Measurements from ENCODE around the gene METAP1. TPM values are rescaled to one million over a fixed set of nuclear protein-coding genes. Genes with fewer than 3 reads are reported as not detected.
"Not testable (repeated sequence)": the region's sequence is repeated elsewhere in the genome, so short reads cannot be mapped to it uniquely, and the experiment has no call there.

Gene METAP1
- total RNA-seq, 6 experiments from 2014 or later = 49.0 to 61.4 (median 56.1) TPM

GRCh38 chr4:98967786-98968329 lies 27.7 kb upstream of the METAP1 start:
- Mint-ChIP-seq H3K27me3 (ENCODE audit: insufficient read depth) (peaks cover 1% of the 10 kb centered on the region; the same call in 1 of the 2 replicates), H3K27ac (no peak overlapping the region), H3K9me3 (no peaks in the 10 kb centered on the region), H3K36me3 (ENCODE audit: low read depth) (peaks cover 3% of the 10 kb centered on the region; the same call in 1 of the 2 replicates), H3K4me1 (ENCODE audit: low read depth) (peaks cover 21% of the 10 kb centered on the region), H3K4me3 (no peak overlapping the region)
- no peak for DNase-seq
- TF ChIP-seq CTCF (IDR thresholded peaks at IDR 0.05) = no peak

GRCh38 chr4:98969878-98970785 lies 25.4 kb upstream of the METAP1 start:
- Mint-ChIP-seq H3K4me3 (no peak overlapping the region), H3K27me3 (ENCODE audit: insufficient read depth) (no peaks in the 10 kb centered on the region; the same call in 1 of the 2 replicates), H3K4me1 (ENCODE audit: low read depth) (peaks cover under 1% of the 10 kb centered on the region), H3K36me3 (ENCODE audit: low read depth) (no peaks in the 10 kb centered on the region; the same call in 1 of the 2 replicates), H3K27ac (no peak overlapping the region), H3K9me3 (no peaks in the 10 kb centered on the region)
- TF ChIP-seq CTCF (IDR thresholded peaks at IDR 0.05) = no peak
- DNase-seq = no peak

GRCh38 chr4:98976716-98977115 lies 18.8 kb upstream of the METAP1 start:
- Mint-ChIP-seq H3K9me3 (no peaks in the 10 kb centered on the region), H3K36me3 (ENCODE audit: low read depth) (no peaks in the 10 kb centered on the region), H3K27ac (peak overlapping the region; percentile 21; the same call in 1 of the 2 replicates), H3K4me3 (no peak overlapping the region), H3K27me3 (ENCODE audit: insufficient read depth) (no peaks in the 10 kb centered on the region; the same call in none of the 2 replicates), H3K4me1 (ENCODE audit: low read depth) (peaks cover 9% of the 10 kb centered on the region)
- TF ChIP-seq CTCF (IDR thresholded peaks at IDR 0.05) = no peak
- peak; percentile 21 for DNase-seq

GRCh38 chr4:98977557-98977956 lies 18.0 kb upstream of the METAP1 start:
- H3K4me1 Mint-ChIP-seq (ENCODE audit: low read depth) = peaks cover 9% of the 10 kb centered on the region
- no peaks in the 10 kb centered on the region for H3K36me3 Mint-ChIP-seq (ENCODE audit: low read depth)
- H3K27me3 Mint-ChIP-seq (ENCODE audit: insufficient read depth) = no peaks in the 10 kb centered on the region; the same call in none of the 2 replicates
- no peak for TF ChIP-seq CTCF (IDR thresholded peaks at IDR 0.05)
- no peak overlapping the region for H3K4me3 Mint-ChIP-seq
- no peak overlapping the region for H3K27ac Mint-ChIP-seq
- H3K9me3 Mint-ChIP-seq = no peaks in the 10 kb centered on the region
- DNase-seq = no peak

GRCh38 chr4:98987720-98988119 lies 7.8 kb upstream of the METAP1 start:
- Mint-ChIP-seq H3K27ac (no peak overlapping the region), H3K4me3 (no peak overlapping the region), H3K9me3 (no peaks in the 10 kb centered on the region), H3K27me3 (ENCODE audit: insufficient read depth) (peaks cover 1% of the 10 kb centered on the region; the same call in 1 of the 2 replicates), H3K4me1 (ENCODE audit: low read depth) (no peaks in the 10 kb centered on the region), H3K36me3 (ENCODE audit: low read depth) (0 out of 2 replicates have a peak, but pooled peaks cover 3% of the 10 kb centered on the region)
- no peak for DNase-seq
- TF ChIP-seq CTCF (IDR thresholded peaks at IDR 0.05) = no peak

GRCh38 chr4:98992835-98993234 lies 2.7 kb upstream of the METAP1 start:
- Mint-ChIP-seq H3K4me1 (ENCODE audit: low read depth) (peaks cover 24% of the 10 kb centered on the region), H3K36me3 (ENCODE audit: low read depth) (peaks cover 11% of the 10 kb centered on the region)
- not testable (repeated sequence) for H3K4me3 Mint-ChIP-seq; H3K9me3 Mint-ChIP-seq; H3K27ac Mint-ChIP-seq; H3K27me3 Mint-ChIP-seq (ENCODE audit: insufficient read depth); DNase-seq

Measured in HFFc6 (cell line).